AG09309 (cell line): ENCODE results near the gene CRACR2B.

Source experiments
- DNase-seq: peaks from one replicate; pipeline ENCODE4 v3.0.0-alpha.2; 2010; ENCODE audit warnings: low read depth
- H3K4me3 ChIP-seq: 2 replicates; pipeline ENCODE4 v1.5.1; 2011; ENCODE audit warnings: mild to moderate bottlenecking, low read depth, low read length, moderate library complexity; ENCODE audit not compliant: control insufficient read depth
- TF ChIP-seq, protein P1 (sequence below): IDR thresholded peaks from 2 replicates; pipeline ENCODE4 v1.5.1; 2011; ENCODE audit warnings: mild to moderate bottlenecking, low read depth, low read length, inconsistent platforms; ENCODE audit not compliant: insufficient read depth, control insufficient read depth; ENCODE audit errors: missing control alignments

Gene CRACR2B

DNA sequence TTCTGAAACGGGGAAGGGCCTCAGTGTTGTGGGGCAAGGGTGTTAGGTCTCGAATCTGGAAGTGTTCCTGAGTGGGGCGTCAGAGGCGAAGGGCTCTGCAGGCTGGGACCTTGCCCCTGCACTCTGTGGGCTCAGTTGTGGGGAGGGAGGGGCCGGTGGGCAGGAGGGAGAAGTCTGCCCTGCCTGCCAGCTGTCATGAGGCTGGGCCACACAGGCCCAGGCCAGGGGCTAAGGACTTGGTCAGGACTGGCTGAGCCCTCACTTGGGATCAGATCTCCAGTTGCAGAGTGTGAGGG is at the start of gene CRACR2B:
CRACR2B (plus strand) TSS at position 23 of the 296 bp plus-strand sequence. CDS start 689 bp downstream, outside the sequence.
- peak within 1 kb of the TSS; percentile 14 for H3K4me3 ChIP-seq
- TF ChIP-seq, protein P1, sequence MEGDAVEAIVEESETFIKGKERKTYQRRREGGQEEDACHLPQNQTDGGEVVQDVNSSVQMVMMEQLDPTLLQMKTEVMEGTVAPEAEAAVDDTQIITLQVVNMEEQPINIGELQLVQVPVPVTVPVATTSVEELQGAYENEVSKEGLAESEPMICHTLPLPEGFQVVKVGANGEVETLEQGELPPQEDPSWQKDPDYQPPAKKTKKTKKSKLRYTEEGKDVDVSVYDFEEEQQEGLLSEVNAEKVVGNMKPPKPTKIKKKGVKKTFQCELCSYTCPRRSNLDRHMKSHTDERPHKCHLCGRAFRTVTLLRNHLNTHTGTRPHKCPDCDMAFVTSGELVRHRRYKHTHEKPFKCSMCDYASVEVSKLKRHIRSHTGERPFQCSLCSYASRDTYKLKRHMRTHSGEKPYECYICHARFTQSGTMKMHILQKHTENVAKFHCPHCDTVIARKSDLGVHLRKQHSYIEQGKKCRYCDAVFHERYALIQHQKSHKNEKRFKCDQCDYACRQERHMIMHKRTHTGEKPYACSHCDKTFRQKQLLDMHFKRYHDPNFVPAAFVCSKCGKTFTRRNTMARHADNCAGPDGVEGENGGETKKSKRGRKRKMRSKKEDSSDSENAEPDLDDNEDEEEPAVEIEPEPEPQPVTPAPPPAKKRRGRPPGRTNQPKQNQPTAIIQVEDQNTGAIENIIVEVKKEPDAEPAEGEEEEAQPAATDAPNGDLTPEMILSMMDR: no peak
- no peak for DNase-seq

DNA sequence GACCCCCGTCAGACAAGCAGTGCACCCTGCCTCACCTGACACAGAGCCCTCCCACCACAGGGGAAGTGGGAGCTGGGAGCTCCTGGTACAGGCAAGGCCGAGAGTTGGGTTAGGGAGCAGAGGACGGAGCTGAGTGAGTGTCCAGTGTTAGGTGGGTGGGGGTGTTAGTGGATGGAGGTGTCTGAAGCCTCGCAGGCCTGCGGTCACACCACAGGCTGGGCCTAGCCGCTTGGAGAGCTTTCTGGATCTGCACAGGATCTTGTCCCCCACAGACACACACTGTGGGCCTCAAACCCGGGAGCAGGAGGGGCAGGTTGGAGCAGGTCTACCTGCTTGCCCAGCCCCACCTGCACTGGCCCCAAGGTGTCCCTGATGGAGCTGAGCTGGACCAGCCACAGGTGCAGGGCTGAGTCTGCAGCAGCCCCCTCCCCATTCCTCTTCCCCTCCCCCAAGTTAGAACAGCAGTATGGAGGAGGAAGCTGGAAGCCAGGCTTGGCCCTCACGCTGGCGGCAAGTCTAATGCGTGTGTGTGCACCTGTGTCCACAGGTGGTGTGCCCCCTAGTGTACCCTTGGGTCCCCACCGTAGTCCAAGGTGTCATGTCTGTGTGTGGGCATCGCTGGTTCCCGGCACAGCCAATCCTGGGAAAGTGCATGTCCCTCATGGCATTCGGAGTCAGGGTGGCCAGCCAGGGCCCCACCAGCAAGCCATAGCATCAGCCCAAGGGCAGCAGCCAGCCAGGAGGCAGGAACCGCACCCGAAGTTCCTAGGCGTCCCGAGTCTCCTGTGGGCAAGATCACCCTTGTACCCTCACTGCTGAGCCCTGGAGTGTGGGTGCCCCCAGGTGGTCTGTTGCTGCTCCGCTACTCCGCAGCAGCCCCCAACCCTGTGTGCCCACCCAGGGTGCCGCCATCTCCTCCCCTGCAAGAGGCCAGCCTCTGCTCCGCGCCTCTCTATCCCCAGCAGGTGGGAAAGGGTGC is 48.5 kb upstream of the CRACR2B start:
- H3K4me3 ChIP-seq: no peak overlapping the region
- TF ChIP-seq, protein P1: no peak
- DNase-seq: no peak

DNA sequence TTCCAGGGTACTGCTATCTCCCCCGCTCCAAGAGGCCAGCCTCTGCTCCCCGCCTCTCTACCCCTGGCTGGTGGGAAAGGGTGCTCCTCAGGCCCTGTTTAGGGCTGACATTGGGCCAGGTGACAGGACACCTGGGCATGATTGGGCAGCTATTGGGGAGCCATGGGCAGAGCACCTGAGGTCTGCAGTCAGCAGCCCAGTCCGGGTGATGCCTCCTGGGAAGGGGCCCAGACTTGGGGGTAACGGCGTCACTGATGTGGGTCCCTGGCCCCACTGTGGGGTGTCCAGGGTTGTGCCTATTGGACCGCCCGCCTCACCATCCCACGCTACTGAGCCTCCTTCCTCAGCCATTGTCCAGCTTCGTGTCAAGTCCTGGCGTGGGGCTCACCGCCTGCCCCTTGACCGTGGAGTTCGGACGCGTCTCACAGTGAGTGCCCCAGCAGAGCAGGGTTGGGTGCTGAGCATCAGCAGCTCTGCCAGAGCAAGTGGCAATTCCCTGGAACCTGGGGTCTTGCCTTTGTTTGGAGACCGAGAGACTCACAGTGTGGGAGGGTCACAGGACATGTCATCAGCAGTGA is 47.7 kb upstream of the CRACR2B start:
- H3K4me3 ChIP-seq: no peak overlapping the region
- DNase-seq: no peak
- TF ChIP-seq, protein P1: no peak

DNA sequence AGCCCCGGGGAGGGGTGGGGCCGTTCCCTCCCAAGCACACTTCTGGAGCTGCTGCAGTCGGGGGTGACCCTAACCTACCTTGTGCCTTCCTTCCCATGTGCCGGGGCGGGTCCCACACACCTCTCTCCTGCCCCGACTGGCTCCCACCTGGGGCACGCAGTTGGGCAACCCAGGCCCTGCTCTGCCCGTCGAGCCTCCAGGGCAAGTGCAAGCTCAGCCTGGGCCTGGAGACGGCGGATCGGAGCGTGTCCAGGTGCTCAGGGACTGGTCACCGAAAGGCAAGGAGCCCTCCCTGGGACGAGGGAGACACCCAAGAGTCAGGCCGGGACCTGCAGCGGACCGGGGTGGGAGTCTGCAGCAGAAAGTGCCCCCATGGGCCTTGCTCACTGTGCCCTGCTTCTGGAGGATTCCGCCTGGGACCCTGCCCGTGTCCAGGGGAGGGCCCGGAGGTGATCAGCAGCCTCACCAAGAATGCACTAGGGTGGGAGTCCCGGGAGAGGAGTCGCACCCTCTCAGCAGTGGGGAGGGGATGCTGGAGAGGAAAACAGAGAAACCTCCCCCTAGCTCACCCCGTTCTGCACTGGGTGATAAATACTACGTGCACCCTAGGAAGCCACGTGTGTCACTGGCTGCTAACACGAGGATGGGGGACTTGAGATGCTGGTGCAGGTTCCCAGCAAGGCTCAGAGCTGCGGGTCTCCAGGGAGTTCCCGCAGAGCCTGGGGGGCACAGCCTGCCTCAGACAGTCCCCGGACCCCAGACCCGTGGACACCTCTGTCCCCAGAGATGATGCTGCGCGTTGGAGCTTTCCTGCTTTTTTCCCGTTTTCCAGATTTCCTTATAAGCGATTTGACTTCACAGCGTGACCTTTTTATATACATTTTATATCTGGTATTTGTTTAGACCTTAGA is 45.2 kb upstream of the CRACR2B start:
- no peak for DNase-seq
- TF ChIP-seq, protein P1: no peak
- H3K4me3 ChIP-seq: no peak overlapping the region

DNA sequence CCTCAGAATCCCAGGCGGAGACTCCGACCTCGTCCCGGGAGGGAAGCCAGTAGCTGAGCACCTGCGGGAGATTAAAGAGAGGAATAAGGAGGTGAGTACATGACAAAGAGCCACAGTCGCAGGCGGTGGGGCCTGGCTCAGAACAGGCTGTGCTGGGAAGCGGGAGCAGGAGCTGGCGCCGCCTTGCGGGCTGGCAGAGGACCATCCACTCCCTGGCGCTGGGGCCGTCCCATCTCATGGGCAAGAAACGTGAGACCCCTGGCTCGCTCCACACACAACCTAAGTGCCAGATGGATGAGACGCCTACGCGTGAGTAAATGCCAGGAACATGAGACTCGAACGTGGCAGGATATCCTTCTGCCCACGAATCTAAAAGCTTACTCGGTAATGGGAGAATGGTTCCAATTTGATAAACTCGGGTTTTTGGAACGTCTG is 44.1 kb upstream of the CRACR2B start:
- DNase-seq: peak; percentile 85
- TF ChIP-seq, protein P1: peak; percentile 92
- H3K4me3 ChIP-seq: no peak overlapping the region
